GM19468 (cell line): ENCODE results near the gene TRIM41.
"Not testable (repeated sequence)": the region's sequence is repeated elsewhere in the genome, so short reads cannot be mapped to it uniquely, and the experiment has no call there.

ENCODE experiments used
- ATAC-seq: cut with Tn5 transposase; IDR thresholded peaks from one replicate; pipeline ENCODE4 v1.9.1; 2021; ENCODE audit warnings: mild to moderate bottlenecking, moderate library complexity, moderate number of reproducible peaks; ENCODE audit not compliant: unreplicated experiment; ENCODE audit errors: extremely low read depth

The TRIM41 gene

GRCh38 chr5:181223058-181223728 is at the start of gene TRIM41:
TSS of gene TRIM41 (plus strand) at chr5:181223281. CDS start at chr5:181224000, 719 bp downstream.
- ATAC-seq = peak; percentile 40

GRCh38 chr5:181173420-181174342 is 49.4 kb upstream of the TRIM41 start:
- peak; percentile 40 for ATAC-seq

GRCh38 chr5:181176254-181176952 is 46.7 kb upstream of the TRIM41 start:
- no peak for ATAC-seq

- ATAC-seq = not testable (repeated sequence)
Measured at GRCh38 chr5:181177559-181177958, 45.5 kb upstream of the TRIM41 start.

- ATAC-seq = no peak
Measured at GRCh38 chr5:181181650-181182565, 41.2 kb upstream of the TRIM41 start.

GRCh38 chr5:181182651-181183050 is 40.4 kb upstream of the TRIM41 start:
- no peak for ATAC-seq

- ATAC-seq = no peak
Measured at GRCh38 chr5:181184845-181185216, 38.2 kb upstream of the TRIM41 start.

- no peak for ATAC-seq
Measured at GRCh38 chr5:181185560-181185959, 37.5 kb upstream of the TRIM41 start.

GRCh38 chr5:181186022-181186421 is 37.1 kb upstream of the TRIM41 start:
- no peak for ATAC-seq

GRCh38 chr5:181186986-181187499 is 36.0 kb upstream of the TRIM41 start:
- no peak for ATAC-seq

GRCh38 chr5:181187500-181188213 is 35.4 kb upstream of the TRIM41 start:
- no peak for ATAC-seq

GRCh38 chr5:181188700-181189362 is 34.2 kb upstream of the TRIM41 start:
- ATAC-seq = no peak

GRCh38 chr5:181189363-181189961 is 33.6 kb upstream of the TRIM41 start:
- ATAC-seq = no peak

GRCh38 chr5:181189962-181190710 is 32.9 kb upstream of the TRIM41 start:
- no peak for ATAC-seq

- peak; percentile 1 for ATAC-seq
Measured at GRCh38 chr5:181190711-181191525, 32.2 kb upstream of the TRIM41 start.

GRCh38 chr5:181191526-181192336 is 31.4 kb upstream of the TRIM41 start:
- ATAC-seq = peak; percentile 66
